Panc1 (cell line): ENCODE data around the gene MSI2.

Experiments used
- CTCF ChIP-seq: fragments of 450-650 bp; IDR thresholded peaks from 2 replicates; pipeline ENCODE4 v1.5.1; 2017; ENCODE audit warnings: mild to moderate bottlenecking
- POLR2AphosphoS5 ChIP-seq: IDR thresholded peaks from 2 replicates; pipeline ENCODE4 v1.6.1; 2012; ENCODE audit warnings: mild to moderate bottlenecking, low read depth, low read length, moderate library complexity
- REST ChIP-seq, 2 experiments: IDR thresholded peaks; 2 replicates each; pipeline ENCODE4 v1.6.1; 2011 to 2012; ENCODE audit warnings: low read depth in 2 of 2, control low read depth in 1 of 2, low read length in 1 of 2, mild to moderate bottlenecking in 1 of 2, moderate library complexity in 1 of 2; ENCODE audit not compliant: insufficient read depth in 1 of 2

- no peak for TF ChIP-seq POLR2AphosphoS5
- no peak for TF ChIP-seq CTCF
- TF ChIP-seq REST (IDR thresholded peaks at IDR 0.05; ENCODE audit: insufficient read depth in 1 of 2, low read depth in 2 of 2, low read length in 1 of 2), result no peak
Measured at GRCh38 chr17:57651996-57652395, 395.7 kb downstream of the MSI2 start.
